MM.1S (cell line): ENCODE measurements around the gene CTNNBIP1.

ENCODE experiments used
- DNase-seq: peaks from one replicate; pipeline ENCODE4 v3.0.0-alpha.2; 2015
- H2AFZ ChIP-seq: fragments of 300-600 bp; sonication (generic); 2 replicates; pipeline ENCODE4 v1.6.0; 2016; ENCODE audit warnings: antibody characterized with exemption, low read length
- H3F3A ChIP-seq: fragments of 300-600 bp; sonication (generic); 2 replicates; pipeline ENCODE4 v1.6.1; 2016; ENCODE audit warnings: mild to moderate bottlenecking, antibody characterized with exemption, low read length, moderate library complexity, mixed read lengths; ENCODE audit not compliant: insufficient read depth
- H3K27ac ChIP-seq: fragments of 300-600 bp; sonication (generic); 2 replicates; pipeline ENCODE4 v1.5.1; 2016; ENCODE audit warnings: mild to moderate bottlenecking, low read length
- H3K27me3 ChIP-seq: fragments of 300-600 bp; sonication (generic); replicated peaks from 2 replicates; pipeline ENCODE4 v1.6.0; 2016; ENCODE audit warnings: low read length; ENCODE audit not compliant: insufficient read depth
- H3K36me3 ChIP-seq: fragments of 300-600 bp; sonication (generic); replicated peaks from 2 replicates; pipeline ENCODE4 v1.6.1; 2016; ENCODE audit warnings: mild to moderate bottlenecking, low read length, mixed read lengths; ENCODE audit not compliant: insufficient read depth
- H3K4me1 ChIP-seq: fragments of 300-600 bp; sonication (generic); 2 replicates; pipeline ENCODE4 v1.6.1; 2016; ENCODE audit warnings: low read length, mixed read lengths
- H3K4me2 ChIP-seq: fragments of 300-600 bp; sonication (generic); 2 replicates; pipeline ENCODE4 v1.6.0; 2016; ENCODE audit warnings: low read depth, low read length
- H3K4me3 ChIP-seq: fragments of 300-600 bp; sonication (generic); 2 replicates; pipeline ENCODE4 v1.5.1; 2016; ENCODE audit warnings: low read length, mixed read lengths
- H3K79me2 ChIP-seq: fragments of 300-600 bp; sonication (generic); 2 replicates; pipeline ENCODE4 v1.6.1; 2016; ENCODE audit warnings: mixed run types, low read length, mixed read lengths
- H3K9ac ChIP-seq: fragments of 300-600 bp; sonication (generic); 2 replicates; pipeline ENCODE4 v1.6.1; 2016; ENCODE audit warnings: low read length, mixed read lengths
- H3K9me2 ChIP-seq: fragments of 300-600 bp; sonication (generic); replicated peaks from 2 replicates; pipeline ENCODE4 v1.6.1; 2016; ENCODE audit warnings: mild to moderate bottlenecking, low read length, mixed read lengths; ENCODE audit not compliant: insufficient read depth
- H3K9me3 ChIP-seq: fragments of 300-600 bp; sonication (generic); replicated peaks from 2 replicates; pipeline ENCODE4 v1.6.1; 2016; ENCODE audit warnings: mild to moderate bottlenecking, low read length, mixed read lengths; ENCODE audit not compliant: insufficient read depth
- H4K20me1 ChIP-seq: fragments of 300-600 bp; sonication (generic); 2 replicates; pipeline ENCODE4 v1.6.1; 2016; ENCODE audit warnings: mild to moderate bottlenecking, low read length, moderate library complexity, mixed read lengths; ENCODE audit not compliant: insufficient read depth
- EZH2 ChIP-seq: fragments of 300-600 bp; sonication (generic); optimal IDR thresholded peaks from 2 replicates; pipeline ENCODE3; 2017; ENCODE audit warnings: low read depth, mild to moderate bottlenecking, antibody characterized with exemption, low read length, mixed read lengths
- EZH2phosphoT487 ChIP-seq: fragments of 300-600 bp; sonication (generic); IDR thresholded peaks from 2 replicates; pipeline ENCODE4 v1.6.1; 2018; ENCODE audit warnings: antibody characterized with exemption, low read length
- TF ChIP-seq, protein P1 (sequence below): fragments of 300-600 bp; sonication (generic); IDR thresholded peaks from 2 replicates; pipeline ENCODE4 v1.5.1; 2016; ENCODE audit warnings: antibody characterized with exemption, low read length, mixed read lengths

Gene CTNNBIP1

DNA sequence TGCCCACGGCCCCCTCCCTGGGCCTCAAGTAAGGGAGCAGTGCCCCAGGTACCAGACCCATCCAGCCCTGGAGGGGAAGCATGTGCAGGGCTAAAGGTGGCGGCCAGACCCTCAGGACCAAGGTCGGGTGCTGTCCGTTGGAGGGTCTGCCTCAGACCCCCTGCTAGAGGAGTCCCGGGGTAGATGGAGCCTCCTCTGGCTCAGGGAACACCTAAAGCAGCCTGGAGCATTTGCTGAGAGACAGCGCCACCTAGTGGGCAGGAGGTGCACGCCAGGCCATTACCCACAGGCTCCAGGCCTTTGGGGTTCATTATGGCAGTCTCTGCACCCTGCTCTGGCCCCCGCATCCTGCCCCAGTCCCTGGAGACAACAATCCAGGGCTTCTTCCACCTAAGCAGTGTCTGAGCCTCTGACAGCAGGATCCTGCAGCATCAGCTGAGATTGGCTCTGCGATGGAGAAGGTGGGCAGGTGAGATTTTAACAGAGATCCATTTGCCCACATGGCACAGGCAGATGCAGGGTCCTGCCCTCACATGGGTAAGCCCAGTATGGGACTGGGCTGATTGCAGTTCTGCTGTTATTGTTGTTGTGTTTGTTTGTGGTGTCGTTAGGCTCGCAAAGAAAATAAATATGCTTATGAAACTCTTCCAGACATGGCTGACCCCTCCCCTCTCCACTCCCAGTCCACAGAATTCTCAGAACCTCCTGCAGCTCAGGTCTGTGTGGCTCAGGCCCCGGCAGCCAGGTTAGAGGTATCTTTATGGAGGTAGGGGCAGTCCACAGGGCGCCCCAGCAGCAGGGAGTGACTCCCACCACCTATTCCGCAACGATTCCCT, 42.4 kb downstream of the CTNNBIP1 start:
- no peaks in the 10 kb centered on the region for H3K27me3 ChIP-seq
- H2AFZ ChIP-seq, result no peak overlapping the region
- no peaks in the 10 kb centered on the region for H3F3A ChIP-seq
- H3K27ac ChIP-seq, result no peak overlapping the region
- H3K9me3 ChIP-seq, result no peaks in the 10 kb centered on the region
- H3K4me1 ChIP-seq, result no peaks in the 10 kb centered on the region
- H3K4me3 ChIP-seq, result no peak overlapping the region
- no peaks in the 10 kb centered on the region for H3K36me3 ChIP-seq
- no peaks in the 10 kb centered on the region for H4K20me1 ChIP-seq
- peak; percentile 76 for DNase-seq
- no peaks in the 10 kb centered on the region for H3K79me2 ChIP-seq
- no peak overlapping the region for H3K4me2 ChIP-seq
- no peak overlapping the region for H3K9ac ChIP-seq
- TF ChIP-seq, protein P1, sequence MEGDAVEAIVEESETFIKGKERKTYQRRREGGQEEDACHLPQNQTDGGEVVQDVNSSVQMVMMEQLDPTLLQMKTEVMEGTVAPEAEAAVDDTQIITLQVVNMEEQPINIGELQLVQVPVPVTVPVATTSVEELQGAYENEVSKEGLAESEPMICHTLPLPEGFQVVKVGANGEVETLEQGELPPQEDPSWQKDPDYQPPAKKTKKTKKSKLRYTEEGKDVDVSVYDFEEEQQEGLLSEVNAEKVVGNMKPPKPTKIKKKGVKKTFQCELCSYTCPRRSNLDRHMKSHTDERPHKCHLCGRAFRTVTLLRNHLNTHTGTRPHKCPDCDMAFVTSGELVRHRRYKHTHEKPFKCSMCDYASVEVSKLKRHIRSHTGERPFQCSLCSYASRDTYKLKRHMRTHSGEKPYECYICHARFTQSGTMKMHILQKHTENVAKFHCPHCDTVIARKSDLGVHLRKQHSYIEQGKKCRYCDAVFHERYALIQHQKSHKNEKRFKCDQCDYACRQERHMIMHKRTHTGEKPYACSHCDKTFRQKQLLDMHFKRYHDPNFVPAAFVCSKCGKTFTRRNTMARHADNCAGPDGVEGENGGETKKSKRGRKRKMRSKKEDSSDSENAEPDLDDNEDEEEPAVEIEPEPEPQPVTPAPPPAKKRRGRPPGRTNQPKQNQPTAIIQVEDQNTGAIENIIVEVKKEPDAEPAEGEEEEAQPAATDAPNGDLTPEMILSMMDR, result peak; percentile 98
- TF ChIP-seq EZH2, result no peak
- TF ChIP-seq EZH2phosphoT487, result no peak
- no peaks in the 10 kb centered on the region for H3K9me2 ChIP-seq

DNA sequence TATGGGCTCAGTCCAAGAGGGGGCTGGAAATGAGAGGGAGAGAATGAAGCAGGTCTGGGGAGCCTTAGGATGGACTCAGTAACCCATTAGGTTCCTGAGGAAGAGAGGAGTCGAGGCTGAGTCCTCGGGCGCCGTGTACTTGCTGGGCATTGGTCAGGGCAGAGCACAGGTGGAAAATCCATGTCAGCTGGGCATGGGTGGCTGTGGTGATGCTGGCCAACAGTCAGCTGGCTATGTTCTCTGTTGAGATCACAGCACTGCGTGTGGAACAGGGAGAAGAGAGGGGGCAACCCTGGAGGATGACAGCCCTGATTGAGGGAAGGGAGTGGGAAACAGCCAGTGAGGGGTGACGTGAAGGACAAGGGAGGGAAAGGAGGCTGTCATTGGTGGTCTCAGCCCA, 43.2 kb downstream of the CTNNBIP1 start:
- H3K4me1 ChIP-seq, result no peaks in the 10 kb centered on the region

DNA sequence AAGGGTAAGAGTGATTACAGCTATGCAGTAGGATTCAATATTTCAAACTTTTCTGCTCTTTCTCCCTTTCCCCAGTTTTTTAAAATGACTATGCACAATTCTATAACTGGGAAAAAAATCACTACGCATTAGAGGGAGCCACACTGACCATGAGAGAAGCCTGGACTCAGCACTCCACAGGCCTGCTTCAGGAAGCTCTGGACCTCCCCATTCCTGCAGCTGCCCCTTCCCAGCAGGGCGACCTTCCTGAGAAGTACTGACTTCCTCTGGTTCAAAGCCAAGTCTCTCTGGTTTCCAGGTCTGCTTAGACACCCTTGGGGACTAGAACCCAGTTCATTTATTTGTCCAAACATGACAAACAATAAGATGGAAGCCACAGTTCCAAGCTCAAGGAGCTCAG, 44.3 kb downstream of the CTNNBIP1 start:
- Histone ChIP-seq H3K4me3 (no peak overlapping the region), H4K20me1 (no peaks in the 10 kb centered on the region), H3K36me3 (no peaks in the 10 kb centered on the region), H3K9me2 (no peaks in the 10 kb centered on the region), H2AFZ (no peak overlapping the region), H3K4me1 (no peaks in the 10 kb centered on the region), H3K4me2 (no peak overlapping the region), H3K27me3 (no peaks in the 10 kb centered on the region), H3F3A (no peaks in the 10 kb centered on the region), H3K9ac (no peak overlapping the region), H3K27ac (no peak overlapping the region), H3K79me2 (no peaks in the 10 kb centered on the region), H3K9me3 (no peaks in the 10 kb centered on the region)
- TF ChIP-seq EZH2, result no peak
- DNase-seq, result no peak

More for the DNA sequence above, 43.2 kb downstream of the CTNNBIP1 start:
- no peaks in the 10 kb centered on the region for H3K9me3 ChIP-seq
- no peak overlapping the region for H3K4me2 ChIP-seq
- no peak overlapping the region for H3K27ac ChIP-seq
- no peaks in the 10 kb centered on the region for H3K9me2 ChIP-seq
- H3K36me3 ChIP-seq, result no peaks in the 10 kb centered on the region
- H3K4me3 ChIP-seq, result no peak overlapping the region
- no peak overlapping the region for H3K9ac ChIP-seq
- DNase-seq, result no peak
- H3F3A ChIP-seq, result no peaks in the 10 kb centered on the region
- no peak overlapping the region for H2AFZ ChIP-seq
- no peaks in the 10 kb centered on the region for H4K20me1 ChIP-seq
- no peaks in the 10 kb centered on the region for H3K27me3 ChIP-seq
- TF ChIP-seq EZH2 (no peak), EZH2phosphoT487 (no peak)
- TF ChIP-seq, protein P1, result no peak
- no peaks in the 10 kb centered on the region for H3K79me2 ChIP-seq

DNA sequence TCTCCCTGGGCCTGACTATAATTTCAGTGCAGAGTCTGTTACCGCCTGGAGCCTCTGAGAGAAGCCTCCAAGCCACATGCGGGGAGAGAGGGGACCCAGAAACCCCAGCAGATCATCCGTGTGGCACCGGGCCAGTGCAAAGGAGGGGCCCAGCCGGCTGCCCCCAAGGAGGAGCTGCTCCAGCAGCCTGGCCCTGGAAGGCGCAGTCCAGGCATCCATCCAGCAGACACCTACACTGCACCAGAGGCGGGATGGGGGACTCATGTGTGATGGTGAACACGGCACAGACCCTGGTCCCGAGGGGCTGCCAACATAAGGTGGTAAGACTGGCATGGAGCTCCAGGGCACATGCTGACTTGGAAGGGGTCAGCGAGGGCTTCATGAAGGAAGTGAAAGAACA, 46.7 kb downstream of the CTNNBIP1 start:
- TF ChIP-seq EZH2phosphoT487 (no peak), EZH2 (no peak)
- TF ChIP-seq, protein P1, result no peak
- Histone ChIP-seq H3K27ac (no peak overlapping the region), H3K4me2 (no peak overlapping the region)

More for the DNA sequence above, 46.7 kb downstream of the CTNNBIP1 start:
- Histone ChIP-seq H3K4me1 (peaks cover 7% of the 10 kb centered on the region; the same call in 1 of the 2 replicates), H3K9ac (no peak overlapping the region), H3K79me2 (no peaks in the 10 kb centered on the region), H3K36me3 (no peaks in the 10 kb centered on the region), H3K4me3 (no peak overlapping the region), H2AFZ (no peak overlapping the region), H3K27me3 (no peaks in the 10 kb centered on the region), H3K9me3 (no peaks in the 10 kb centered on the region), H3F3A (no peaks in the 10 kb centered on the region), H4K20me1 (no peaks in the 10 kb centered on the region), H3K9me2 (no peaks in the 10 kb centered on the region)
- no peak for DNase-seq
